SH-SY5Y (cell line): ENCODE measurements around the gene ARHGAP31.
A peak's percentile ranks its signal among the peaks of the same experiment; 100 is the strongest.

ENCODE experiments used
- GATA2 ChIP-seq: IDR thresholded peaks from 2 replicates; pipeline ENCODE4 v1.6.1; 2011; ENCODE audit warnings: mild to moderate bottlenecking, low read depth, low read length
- GATA3 ChIP-seq: IDR thresholded peaks from 2 replicates; pipeline ENCODE4 v1.6.1; 2011; ENCODE audit warnings: low read depth, mild to moderate bottlenecking, low read length, moderate library complexity

DNA sequence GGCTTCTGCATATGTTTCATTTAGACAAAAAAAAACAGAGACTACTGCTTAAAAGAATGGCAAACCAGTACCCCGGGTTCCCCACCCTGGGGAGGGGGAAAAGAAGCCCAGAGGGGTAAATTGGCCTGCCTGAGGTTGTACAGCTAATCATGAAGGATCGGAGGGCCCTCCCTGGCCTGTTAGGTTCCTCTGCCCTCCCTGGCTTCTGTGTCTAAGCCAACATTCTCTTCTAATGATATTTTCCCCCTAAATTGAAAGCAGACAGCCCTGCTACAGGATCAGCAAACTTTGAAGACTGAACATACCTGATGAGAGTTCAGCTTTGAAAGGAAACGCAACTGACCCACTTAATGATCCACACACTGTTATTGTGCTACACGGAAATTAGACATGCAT lies 2.5 kb downstream of the ARHGAP31 start:
- no peak for TF ChIP-seq GATA3
- peak; percentile 47; the same call in 1 of the 2 replicates for TF ChIP-seq GATA2
